Amygdala (tissue), 56 donors: Measurements from ENCODE around the gene GLYAT.
"Not testable (repeated sequence)": the region's sequence is repeated elsewhere in the genome, so short reads cannot be mapped to it uniquely, and the experiment has no call there.

Experiments
- DNase-seq, 56 donors: peaks; one replicate each; lab custom pipeline; 2025; lab: John Stamatoyannopoulos, UW

GLYAT gene

GRCh38 chr11:58744988-58745704 lies 13.4 kb upstream of the GLYAT start:
- no peak for DNase-seq

GRCh38 chr11:58742981-58743880 lies 11.5 kb upstream of the GLYAT start:
- DNase-seq: no peak

GRCh38 chr11:58742140-58742539 lies 10.4 kb upstream of the GLYAT start:
- DNase-seq: no peak

GRCh38 chr11:58741127-58741526 lies 9.4 kb upstream of the GLYAT start:
- DNase-seq: no peak

- DNase-seq: no peak
Observed at GRCh38 chr11:58740447-58740846, 8.7 kb upstream of the GLYAT start.

- no peak for DNase-seq
Observed at GRCh38 chr11:58739725-58740430, 8.1 kb upstream of the GLYAT start.

- no peak for DNase-seq
Observed at GRCh38 chr11:58734681-58735490, 3.1 kb upstream of the GLYAT start.

GRCh38 chr11:58730507-58731089 lies 1.1 kb downstream of the GLYAT start:
- no peak for DNase-seq

GRCh38 chr11:58727415-58727797 lies 4.3 kb downstream of the GLYAT start:
- no peak for DNase-seq

GRCh38 chr11:58726737-58727414 lies 4.9 kb downstream of the GLYAT start:
- no peak for DNase-seq

GRCh38 chr11:58719406-58720117 lies 12.2 kb downstream of the GLYAT start:
- DNase-seq: no peak

GRCh38 chr11:58712531-58712930 lies 19.2 kb downstream of the GLYAT start:
- DNase-seq: no peak

GRCh38 chr11:58711832-58712231 lies 19.9 kb downstream of the GLYAT start:
- DNase-seq: no peak

- no peak for DNase-seq
Observed at GRCh38 chr11:58707767-58708166, 24.0 kb downstream of the GLYAT start.

GRCh38 chr11:58696825-58697224 lies 34.9 kb downstream of the GLYAT start:
- not testable (repeated sequence) for DNase-seq

- DNase-seq: no peak
Observed at GRCh38 chr11:58693026-58693425, 38.7 kb downstream of the GLYAT start.

GRCh38 chr11:58691675-58692074 lies 40.1 kb downstream of the GLYAT start:
- no peak for DNase-seq

GRCh38 chr11:58688789-58689503 lies 42.8 kb downstream of the GLYAT start:
- DNase-seq: no peak
